OCI-M1 (cell line): ENCODE data around the gene UBA7.
"Not testable (repeated sequence)": the region's sequence is repeated elsewhere in the genome, so short reads cannot be mapped to it uniquely, and the experiment has no call there.

Experiments used
- DNase-seq: peaks from one replicate; lab custom pipeline; 2025; lab: John Stamatoyannopoulos, UW

UBA7 gene

GRCh38 chr3:49813497-49814174, at the start of gene UBA7:
UBA7 (minus strand) TSS chr3:49813953; CDS start chr3:49813787, 166 bp downstream.
- DNase-seq = peak; percentile 83

DNA sequence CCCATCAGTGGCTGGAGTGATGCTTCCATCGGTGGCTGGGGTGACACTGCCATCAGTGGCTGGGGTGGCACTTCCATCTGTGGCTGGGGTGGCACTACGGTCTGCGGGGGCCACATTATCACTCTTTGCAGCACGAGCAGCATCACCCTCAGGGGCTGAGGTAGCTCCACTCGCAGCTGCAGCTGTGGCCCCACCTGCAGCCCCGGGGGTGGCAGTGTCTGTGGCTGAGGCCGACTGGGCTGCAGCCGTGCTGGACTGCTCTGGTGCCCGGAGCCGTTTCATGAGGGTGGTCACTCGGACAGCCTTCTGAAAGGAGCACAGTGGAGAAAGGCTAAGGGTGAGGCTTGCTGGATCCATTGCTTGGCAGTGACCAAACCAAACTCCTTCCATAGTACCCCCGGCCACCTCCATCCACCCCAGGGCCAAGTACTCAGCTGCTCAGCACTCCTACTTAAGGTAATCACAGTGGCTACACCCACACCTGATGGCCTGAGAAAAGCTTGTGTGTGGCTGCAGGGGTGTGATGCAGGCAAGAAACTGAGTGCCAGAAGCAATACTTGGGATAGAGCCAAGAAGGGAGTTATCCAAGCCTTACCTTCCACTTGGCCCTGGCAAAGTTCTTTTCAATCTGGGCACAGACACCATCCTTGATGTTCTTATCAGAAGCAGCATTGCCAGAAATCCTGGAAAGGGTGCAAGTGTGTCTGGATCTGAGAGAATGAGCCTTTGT, 46.0 kb upstream of the UBA7 start:
- DNase-seq = no peak

- DNase-seq = peak; percentile 94
Measured at GRCh38 chr3:49856181-49857005, 42.6 kb upstream of the UBA7 start, which contains the start of gene TRAIP. TRAIP (minus strand) TSS chr3:49856564; CDS start chr3:49856453, 111 bp downstream.

GRCh38 chr3:49855662-49856061, 41.9 kb upstream of the UBA7 start:
- no peak for DNase-seq

DNA sequence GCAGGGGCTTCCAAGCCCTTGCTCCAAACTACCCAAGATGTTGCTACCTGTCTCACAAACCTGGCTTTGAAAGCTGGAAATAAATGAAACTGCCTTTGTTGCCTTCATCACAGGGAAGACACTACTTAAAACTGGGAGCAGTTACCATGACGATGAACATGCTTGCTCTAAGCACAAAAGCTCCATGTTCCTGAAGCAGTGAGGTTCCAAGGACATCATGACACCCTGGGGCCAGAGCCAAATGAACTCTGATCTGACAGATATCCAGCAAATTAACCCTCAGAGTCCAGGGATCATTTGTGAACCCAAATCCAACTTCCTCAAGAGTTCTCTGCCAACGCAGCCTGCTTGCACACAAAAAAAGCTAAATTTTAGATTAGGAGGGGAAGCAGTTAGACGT, 31.9 kb upstream of the UBA7 start:
- DNase-seq = no peak

DNA sequence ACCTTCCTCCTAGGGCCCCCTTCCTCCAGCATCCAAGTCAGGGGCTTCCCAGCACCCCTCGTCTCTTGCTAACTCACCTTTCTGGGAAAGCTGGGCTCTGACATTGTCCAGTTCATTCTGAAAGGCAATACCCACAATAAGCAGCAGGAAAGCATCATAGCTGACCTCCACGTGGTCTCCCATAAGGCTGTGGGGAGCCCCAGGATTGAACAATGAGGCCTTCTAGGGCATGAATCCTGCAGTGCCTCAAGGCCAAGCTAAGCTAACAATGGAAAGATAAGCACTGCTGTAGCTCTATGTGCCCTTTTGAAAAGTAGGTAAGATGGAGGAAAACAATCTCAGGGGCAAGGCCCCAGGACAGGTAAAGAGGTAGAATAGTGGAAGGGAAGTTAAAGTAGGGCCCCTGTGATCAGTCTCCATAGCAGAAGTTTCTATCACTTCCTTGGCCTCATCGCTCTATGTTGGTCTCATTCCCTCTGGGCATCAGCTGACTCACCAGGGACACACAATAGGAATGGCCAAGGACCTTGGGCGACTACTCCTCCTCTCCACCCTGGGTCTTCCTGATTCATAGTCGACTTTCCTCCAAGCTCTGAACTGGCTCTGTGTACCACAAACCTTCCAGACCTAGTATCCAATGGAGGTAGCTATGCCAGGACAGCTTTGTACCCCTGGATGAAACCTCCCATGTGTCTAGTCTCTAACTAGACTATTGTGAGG, 30.9 kb upstream of the UBA7 start:
- DNase-seq = no peak

GRCh38 chr3:49842843-49843517, 29.2 kb upstream of the UBA7 start:
- no peak for DNase-seq

GRCh38 chr3:49841806-49842205, 28.1 kb upstream of the UBA7 start:
- DNase-seq = no peak

DNA sequence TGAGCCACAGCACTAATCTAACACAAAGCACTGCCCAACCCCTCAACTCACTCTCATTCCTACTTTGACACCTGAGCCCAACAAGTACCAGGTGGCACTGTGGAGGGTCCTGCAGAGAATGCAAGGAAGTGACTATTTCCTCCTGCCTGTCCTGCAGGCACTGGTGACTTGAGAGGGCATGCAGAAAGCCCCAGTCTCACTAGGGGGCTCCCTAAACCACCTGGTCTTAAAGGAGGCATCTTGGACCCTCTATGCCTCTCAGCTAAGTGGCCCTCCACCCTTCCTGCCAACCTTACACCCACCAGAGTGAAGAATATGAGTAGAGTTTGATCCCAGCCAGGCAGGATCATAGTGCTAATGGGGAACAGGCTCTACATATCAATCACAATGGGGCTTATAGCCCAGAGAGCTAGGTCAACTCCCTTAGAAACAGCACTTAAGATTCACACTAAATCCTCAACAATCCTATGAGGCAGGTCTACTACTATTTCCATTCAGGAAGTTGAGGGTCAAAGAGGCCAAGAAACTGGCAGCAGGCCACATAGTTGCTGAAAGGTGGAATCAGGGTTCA, 27.5 kb upstream of the UBA7 start:
- peak; percentile 49 for DNase-seq

DNA sequence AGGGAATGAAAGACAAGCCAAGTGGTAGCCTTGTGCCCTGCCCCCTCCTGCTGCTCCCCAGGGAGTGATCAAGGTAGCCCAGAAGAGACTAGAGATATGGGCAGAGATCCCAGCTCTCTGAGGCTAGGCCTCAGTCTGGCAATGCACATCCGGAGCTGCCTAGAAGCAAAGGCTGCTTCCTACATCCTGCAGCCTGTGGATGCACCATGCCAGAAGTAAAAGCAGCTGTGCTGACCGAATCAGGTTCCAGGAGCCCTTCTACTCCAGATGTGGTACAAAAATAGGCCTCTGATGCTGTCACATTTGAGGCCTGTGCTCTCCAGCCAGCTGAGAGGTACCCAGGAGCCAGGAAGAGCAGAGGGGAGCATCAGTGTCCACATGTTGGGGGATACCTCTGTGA, 26.6 kb upstream of the UBA7 start:
- no peak for DNase-seq

- DNase-seq = peak; percentile 74
Measured at GRCh38 chr3:49839193-49839809, 25.5 kb upstream of the UBA7 start.

DNA sequence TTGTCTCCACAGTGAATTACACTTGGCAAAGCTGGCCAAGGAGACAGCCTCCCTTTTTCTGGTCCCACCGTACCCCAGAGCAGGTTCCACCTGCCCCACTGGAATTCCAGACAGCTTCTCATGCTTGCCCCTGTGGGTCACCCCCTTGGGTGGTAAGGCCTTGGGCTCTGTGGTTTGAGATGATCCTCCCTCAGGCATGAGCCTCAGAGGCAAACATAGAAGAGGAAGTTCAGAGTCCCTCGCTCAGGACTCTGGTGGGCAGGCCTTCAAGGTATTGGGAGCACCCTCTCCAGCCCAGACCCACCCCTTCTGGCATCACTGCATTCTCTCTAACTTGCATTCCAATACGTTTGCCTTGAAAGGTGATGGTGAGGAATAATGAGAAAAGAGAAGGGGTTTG, 17.6 kb upstream of the UBA7 start:
- no peak for DNase-seq

DNA sequence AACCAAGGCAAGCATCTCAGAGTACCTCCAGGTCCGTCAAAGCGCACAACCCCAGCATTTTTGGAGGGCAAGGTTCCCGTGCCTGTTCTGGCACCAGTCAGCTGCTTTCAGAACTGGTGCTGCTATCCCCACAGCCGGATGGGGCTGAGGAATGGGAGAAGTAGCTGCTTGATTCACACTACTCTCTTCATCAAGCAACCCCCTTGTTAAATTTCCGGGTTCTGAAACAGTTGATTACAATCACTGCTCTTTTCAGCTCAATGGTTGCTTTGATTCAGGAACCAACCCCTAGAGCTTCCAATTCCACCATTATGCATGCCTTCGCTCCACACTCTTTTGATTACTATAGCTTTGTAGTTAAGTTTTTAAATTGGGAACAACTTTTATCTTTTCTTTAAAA, 12.3 kb upstream of the UBA7 start:
- DNase-seq = no peak

GRCh38 chr3:49823131-49823530, 9.4 kb upstream of the UBA7 start:
- not testable (repeated sequence) for DNase-seq

GRCh38 chr3:49812916-49813496, 747 bp downstream of the UBA7 start:
- DNase-seq = no peak

- no peak for DNase-seq
Measured at GRCh38 chr3:49807431-49808114, 6.2 kb downstream of the UBA7 start.

DNA sequence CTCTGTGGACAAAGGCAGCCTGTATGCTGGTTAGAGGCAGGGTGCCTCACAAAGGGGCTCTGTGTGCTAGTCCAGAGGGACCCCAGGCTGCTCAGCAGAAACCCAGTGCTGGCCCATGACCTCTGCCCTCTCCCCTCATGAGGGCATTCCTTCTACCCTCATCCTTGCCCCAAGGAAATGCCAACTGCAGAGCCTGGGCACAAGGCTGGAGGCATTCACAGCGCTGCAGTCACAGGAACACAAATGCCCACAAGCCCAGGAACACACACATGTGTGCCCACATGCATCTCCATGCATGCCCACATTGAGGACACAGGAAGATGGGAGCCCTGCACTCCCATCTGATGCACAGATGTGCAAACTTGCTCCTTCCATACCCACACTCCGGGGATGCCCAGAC, 6.9 kb downstream of the UBA7 start:
- DNase-seq = no peak

GRCh38 chr3:49805897-49806701, 7.7 kb downstream of the UBA7 start:
- peak; percentile 53 for DNase-seq

- DNase-seq = no peak
Measured at GRCh38 chr3:49805367-49805782, 8.4 kb downstream of the UBA7 start.
